ENCODE measurements around the gene S1PR2.
"Not testable (repeated sequence)": the region's sequence is repeated elsewhere in the genome, so short reads cannot be mapped to it uniquely, and the experiment has no call there.

The S1PR2 gene

DNA sequence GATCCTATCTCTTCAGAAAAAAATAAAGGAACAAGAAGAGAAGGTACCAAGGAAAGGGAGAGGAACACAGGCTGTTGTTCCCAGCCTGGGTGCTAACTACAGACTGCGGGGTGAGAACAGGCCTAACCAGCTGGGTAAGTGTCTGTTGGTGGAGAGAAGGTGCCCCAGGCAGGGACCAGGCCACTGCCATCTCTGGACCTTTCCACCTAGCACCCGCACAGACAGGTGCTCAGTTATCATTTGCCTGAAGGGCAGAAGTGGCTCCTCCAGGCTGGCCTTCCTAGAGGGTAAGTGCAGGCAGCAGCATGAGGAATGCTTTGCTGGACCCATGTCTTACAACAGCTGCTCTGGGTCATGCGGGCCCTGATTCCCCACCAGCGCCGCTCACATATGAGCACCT lies 46.5 kb downstream of the S1PR2 start:
- no peak for DNase-seq

DNA sequence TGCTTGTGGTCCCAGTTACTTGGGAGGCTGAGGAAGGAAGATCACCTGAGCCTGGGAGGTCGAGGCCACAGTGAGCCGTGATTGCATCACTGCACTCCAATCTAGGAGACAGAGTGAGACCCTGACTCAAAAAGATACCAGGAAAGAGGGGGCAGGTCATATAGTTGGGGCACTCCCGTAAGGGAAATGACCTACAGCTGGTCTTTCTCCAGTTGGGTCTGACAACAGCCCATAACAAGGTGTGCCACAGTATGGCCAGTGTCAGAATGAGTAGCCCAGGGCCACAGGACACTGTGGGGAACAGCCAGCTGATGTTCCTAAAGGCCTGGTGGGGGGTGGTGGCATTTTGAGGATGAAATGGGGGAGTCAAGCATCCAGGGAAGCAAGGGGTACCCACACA lies 47.2 kb downstream of the S1PR2 start:
- DNase-seq, result no peak

DNA sequence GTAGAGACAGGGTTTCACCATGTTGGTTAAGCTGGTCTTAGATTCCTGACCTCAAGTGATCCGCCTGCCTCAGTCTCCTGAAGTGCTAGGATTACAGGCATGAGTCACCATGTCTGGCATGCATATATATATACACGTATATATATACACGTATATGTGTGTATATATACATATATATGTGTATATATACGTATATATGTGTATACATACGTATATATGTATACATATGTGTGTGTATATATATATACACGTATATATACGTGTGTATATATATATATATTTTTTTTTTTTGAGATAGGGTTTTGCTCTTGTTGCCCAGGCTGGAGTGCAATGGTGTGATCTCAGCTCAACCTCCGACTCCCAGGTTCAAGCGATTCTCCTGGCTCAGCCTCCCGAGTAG lies 48.3 kb downstream of the S1PR2 start:
- no peak for DNase-seq

DNA sequence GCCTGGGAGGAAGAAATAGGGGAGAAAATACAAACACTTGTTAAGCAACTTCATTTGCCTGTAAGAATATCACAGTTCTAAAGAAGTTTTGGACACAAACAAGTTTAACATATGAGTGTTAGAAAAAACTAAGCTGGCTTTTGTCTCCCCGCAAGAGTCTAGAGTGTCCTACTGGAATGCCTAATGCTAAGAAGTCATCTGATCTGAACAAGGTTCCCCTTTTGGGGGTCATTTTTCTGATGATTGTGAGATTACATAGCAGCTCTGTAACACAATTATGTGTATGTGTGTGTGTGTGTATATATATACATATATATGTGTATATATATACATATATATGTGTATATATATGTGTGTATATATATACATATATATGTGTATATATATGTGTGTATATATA lies 49.1 kb downstream of the S1PR2 start:
- DNase-seq, result no peak

DNA sequence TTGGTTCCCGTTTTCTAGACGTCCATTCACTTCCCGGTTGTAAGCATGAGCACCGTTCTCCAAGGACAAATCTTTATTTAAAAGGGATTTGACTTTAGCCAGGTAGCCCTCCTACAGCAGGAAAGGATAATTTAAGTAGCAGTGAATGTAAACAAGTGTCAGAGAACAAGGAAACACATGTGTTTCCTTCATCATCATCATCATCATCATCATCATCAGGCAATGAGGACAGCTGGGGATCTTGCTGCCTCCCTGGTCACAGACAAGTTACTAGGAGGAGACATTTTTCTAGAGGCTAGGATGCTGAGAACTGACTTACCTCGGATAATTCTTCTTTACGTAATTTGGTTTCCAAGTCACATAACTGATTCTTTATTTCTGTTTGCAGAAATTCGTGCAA lies 50.7 kb downstream of the S1PR2 start:
- DNase-seq, result no peak

DNA sequence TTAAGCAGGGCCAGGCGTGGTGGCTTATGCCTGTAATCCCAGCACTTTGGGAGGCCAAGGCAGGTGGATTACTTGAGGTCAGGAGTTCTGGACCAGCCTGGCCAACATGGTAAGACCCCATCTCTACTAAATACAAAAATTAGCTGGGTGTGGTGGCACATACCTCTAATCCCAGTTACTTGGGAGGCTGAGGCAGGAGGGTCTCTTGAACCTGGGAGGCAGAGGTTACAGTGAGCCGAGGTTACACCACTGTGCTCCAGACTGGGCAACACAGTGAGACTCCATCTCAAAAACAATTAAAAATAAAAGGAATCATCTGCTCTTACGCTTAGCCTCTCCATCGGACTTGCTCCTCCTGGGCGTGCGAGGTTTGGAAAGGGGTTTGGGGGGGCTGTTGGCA lies 51.1 kb downstream of the S1PR2 start:
- DNase-seq, result not testable (repeated sequence)

DNA sequence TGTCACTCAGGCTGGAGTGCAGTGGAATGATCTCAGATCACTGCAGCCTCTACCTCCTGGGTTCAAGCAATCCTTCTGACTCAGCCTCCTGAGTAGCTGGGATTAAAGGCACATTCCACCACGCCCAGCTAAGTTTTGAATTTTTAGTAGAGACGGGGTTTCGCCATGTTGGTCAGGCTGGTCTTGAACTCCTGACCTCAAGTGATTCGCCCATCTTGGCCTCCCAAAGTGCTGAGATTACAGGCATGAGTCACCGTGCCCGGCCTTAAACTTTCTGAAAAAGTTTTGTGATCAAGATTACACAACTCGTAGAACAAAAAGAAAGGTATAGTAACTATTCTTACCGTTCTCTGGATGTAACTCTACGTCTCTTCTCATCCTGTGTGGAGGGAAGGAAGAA lies 57.6 kb downstream of the S1PR2 start:
- DNase-seq, result no peak
